IPS DF 6.9 (cell line): ENCODE measurements around the gene AGBL1.

ENCODE experiments used
- DNase-seq: peaks from one replicate; pipeline ENCODE4 v3.0.0-alpha.2; 2013; ENCODE audit warnings: low read depth, low spot score
- H3K27ac ChIP-seq: one replicate; pipeline ENCODE4 v1.5.1; 2013; ENCODE audit warnings: low read length, control low read depth
- H3K27me3 ChIP-seq: 2 replicates; pipeline ENCODE4 v1.6.1; 2013; ENCODE audit warnings: mild to moderate bottlenecking, low read length; ENCODE audit not compliant: control insufficient read depth, insufficient read depth
- H3K36me3 ChIP-seq: 2 replicates; pipeline ENCODE4 v1.6.1; 2013; ENCODE audit warnings: low read length; ENCODE audit not compliant: control insufficient read depth, insufficient read depth
- H3K4me1 ChIP-seq: 2 replicates; pipeline ENCODE4 v1.6.1; 2013; ENCODE audit warnings: low read length; ENCODE audit not compliant: control insufficient read depth, insufficient read depth
- H3K4me3 ChIP-seq: 2 replicates; pipeline ENCODE4 v1.5.1; 2013; ENCODE audit warnings: mild to moderate bottlenecking, low read length
- H3K9me3 ChIP-seq: 2 replicates; pipeline ENCODE4 v1.6.1; 2013; ENCODE audit warnings: low read length, inconsistent platforms; ENCODE audit not compliant: control insufficient read depth, insufficient read depth
- WGBS: extraction: QIAGEN DNeasy Blood & Tissue Kit; methylation state at CpG from one replicate; pipeline ENCODE4 v1.1.7; 2013; ENCODE audit warnings: mixed read lengths, missing lambda C conversion rate; ENCODE audit not compliant: insufficient read length, insufficient coverage; 5-methylcytosine and 5-hydroxymethylcytosine counted together

AGBL1 gene

GRCh38 chr15:86942285-86942684, 862.6 kb downstream of the AGBL1 start:
- WGBS, result 100% methylated on average over 1 of the region's 3 CpGs
- Histone ChIP-seq H3K4me1 (no peaks in the 10 kb centered on the region), H3K4me3 (no peak overlapping the region), H3K9me3 (no peaks in the 10 kb centered on the region), H3K36me3 (no peaks in the 10 kb centered on the region), H3K27me3 (no peaks in the 10 kb centered on the region), H3K27ac (no peak overlapping the region)
- DNase-seq, result no peak

- Histone ChIP-seq H3K27ac (no peak overlapping the region), H3K27me3 (no peaks in the 10 kb centered on the region), H3K9me3 (no peaks in the 10 kb centered on the region), H3K36me3 (no peaks in the 10 kb centered on the region), H3K4me1 (no peaks in the 10 kb centered on the region), H3K4me3 (no peak overlapping the region)
- WGBS, result no CpG with 5 or more reads among the region's 4 CpGs
- no peak for DNase-seq
Measured at GRCh38 chr15:86948719-86949118, 869.0 kb downstream of the AGBL1 start.

DNA sequence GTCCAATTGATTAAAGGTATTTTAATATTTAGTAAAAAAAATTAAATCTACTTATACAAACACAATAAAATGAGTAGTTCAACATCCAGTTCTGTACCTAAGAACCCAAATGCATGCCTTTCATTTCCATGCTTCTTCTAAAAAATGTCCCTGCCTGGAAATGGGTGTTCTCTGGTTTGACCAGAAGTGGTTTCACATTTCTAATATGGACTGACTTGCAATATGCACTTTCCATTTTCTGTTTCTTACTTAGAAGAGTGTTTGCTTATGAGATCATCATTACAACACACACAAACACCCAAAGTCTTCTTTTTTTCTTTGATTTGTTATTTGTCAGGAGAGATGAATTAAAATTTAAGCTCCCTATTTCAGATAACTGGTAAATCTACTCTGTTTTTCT, 879.6 kb downstream of the AGBL1 start:
- H3K36me3 ChIP-seq, result no peaks in the 10 kb centered on the region
- H3K4me1 ChIP-seq, result no peaks in the 10 kb centered on the region
- DNase-seq, result no peak
- no peak overlapping the region for H3K27ac ChIP-seq
- no peak overlapping the region for H3K4me3 ChIP-seq
- no peaks in the 10 kb centered on the region for H3K27me3 ChIP-seq
- H3K9me3 ChIP-seq, result no peaks in the 10 kb centered on the region

DNA sequence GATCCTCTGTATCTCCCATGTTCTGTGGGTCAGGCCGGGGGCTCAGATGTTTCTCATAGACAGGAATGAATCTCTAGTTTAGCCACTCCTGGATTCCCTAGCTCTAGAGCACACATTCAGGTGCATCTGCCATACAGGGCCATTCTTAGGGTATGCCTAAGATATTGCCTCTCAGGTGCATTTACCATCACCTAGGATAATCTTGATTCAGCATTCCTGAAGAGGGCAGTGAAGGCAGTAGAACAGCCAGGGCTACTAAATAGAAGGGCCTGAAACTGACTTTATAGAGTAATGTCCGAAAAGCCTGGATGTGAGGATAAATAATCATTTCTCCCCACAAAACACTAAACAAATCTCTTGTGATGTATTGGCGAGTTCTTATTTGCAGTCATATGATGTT, 882.0 kb downstream of the AGBL1 start:
- no peaks in the 10 kb centered on the region for H3K4me1 ChIP-seq
- WGBS, result no CpG with 5 or more reads among the region's 3 CpGs
- H3K4me3 ChIP-seq, result no peak overlapping the region
- H3K27me3 ChIP-seq, result no peaks in the 10 kb centered on the region
- no peak overlapping the region for H3K27ac ChIP-seq
- H3K9me3 ChIP-seq, result no peaks in the 10 kb centered on the region
- DNase-seq, result no peak
- H3K36me3 ChIP-seq, result no peaks in the 10 kb centered on the region

DNA sequence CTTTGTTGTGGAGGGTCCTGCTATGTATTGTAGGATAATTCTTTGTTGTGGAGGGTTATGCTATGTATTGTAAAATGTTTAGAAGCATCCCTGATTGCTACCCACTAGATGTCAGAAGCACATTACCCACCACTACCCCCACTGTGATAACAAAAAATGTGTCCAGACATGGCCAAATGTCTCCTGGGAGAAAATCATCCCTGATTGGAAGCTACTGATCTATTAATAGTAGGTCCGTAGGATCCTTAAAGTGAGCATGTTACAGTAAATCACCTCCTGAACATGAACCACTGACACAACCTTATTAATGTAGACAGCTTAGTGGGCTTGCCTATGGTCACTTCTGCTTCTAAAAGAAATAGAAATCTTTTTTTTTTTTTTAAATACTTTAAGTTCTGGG, 884.6 kb downstream of the AGBL1 start:
- Histone ChIP-seq H3K4me1 (no peaks in the 10 kb centered on the region), H3K9me3 (no peaks in the 10 kb centered on the region)
- WGBS, result no CpG with 5 or more reads among the region's 1 CpG

DNA sequence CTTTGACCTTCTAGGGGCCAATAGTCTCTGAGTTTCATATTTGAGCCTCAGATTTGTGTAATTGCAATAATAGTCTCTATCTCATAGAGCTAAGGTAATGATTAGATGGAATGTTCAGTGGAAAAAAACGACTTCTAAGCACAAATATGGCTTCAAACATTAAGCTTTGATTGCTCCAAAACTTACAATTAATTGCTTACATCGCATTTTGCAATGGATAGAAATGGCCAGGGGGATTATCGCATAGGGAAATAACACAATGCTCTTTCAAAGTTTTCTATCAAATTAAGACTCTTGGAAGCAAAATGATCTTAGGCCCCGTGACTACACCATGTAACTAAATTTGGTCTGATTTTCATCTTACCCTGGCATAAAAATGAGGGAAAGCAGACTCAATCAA, 888.6 kb downstream of the AGBL1 start:
- no peak for DNase-seq
- Histone ChIP-seq H3K27ac (no peak overlapping the region), H3K4me3 (no peak overlapping the region), H3K4me1 (no peaks in the 10 kb centered on the region), H3K36me3 (no peaks in the 10 kb centered on the region), H3K27me3 (no peaks in the 10 kb centered on the region), H3K9me3 (no peaks in the 10 kb centered on the region)
- WGBS, result no CpG with 5 or more reads among the region's 4 CpGs

More for the DNA sequence above, 884.6 kb downstream of the AGBL1 start:
- DNase-seq, result no peak
- Histone ChIP-seq H3K36me3 (no peaks in the 10 kb centered on the region), H3K27ac (no peak overlapping the region), H3K27me3 (no peaks in the 10 kb centered on the region), H3K4me3 (no peak overlapping the region)

DNA sequence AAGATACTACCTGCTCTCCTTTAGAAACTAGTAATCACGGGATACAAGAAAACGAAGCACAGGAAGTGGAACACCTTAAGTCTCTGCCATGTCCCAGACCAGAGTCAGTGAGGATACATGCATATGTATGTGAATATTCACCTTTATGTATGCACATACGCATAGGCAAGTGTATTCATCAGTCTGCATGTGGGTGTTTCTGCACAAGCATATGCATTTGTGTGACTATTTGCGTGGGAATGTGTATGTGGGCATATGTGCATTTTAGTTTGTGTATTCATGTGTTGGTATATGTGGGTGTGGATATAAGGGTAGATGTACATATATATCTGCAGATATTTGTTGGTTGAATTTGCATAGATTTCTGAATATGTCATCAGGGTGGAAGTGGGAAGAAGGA, 889.7 kb downstream of the AGBL1 start:
- Histone ChIP-seq H3K4me1 (no peaks in the 10 kb centered on the region), H3K4me3 (no peak overlapping the region), H3K9me3 (no peaks in the 10 kb centered on the region), H3K27me3 (no peaks in the 10 kb centered on the region), H3K36me3 (no peaks in the 10 kb centered on the region), H3K27ac (no peak overlapping the region)
- no peak for DNase-seq
- WGBS, result no CpG with 5 or more reads among the region's 4 CpGs

DNA sequence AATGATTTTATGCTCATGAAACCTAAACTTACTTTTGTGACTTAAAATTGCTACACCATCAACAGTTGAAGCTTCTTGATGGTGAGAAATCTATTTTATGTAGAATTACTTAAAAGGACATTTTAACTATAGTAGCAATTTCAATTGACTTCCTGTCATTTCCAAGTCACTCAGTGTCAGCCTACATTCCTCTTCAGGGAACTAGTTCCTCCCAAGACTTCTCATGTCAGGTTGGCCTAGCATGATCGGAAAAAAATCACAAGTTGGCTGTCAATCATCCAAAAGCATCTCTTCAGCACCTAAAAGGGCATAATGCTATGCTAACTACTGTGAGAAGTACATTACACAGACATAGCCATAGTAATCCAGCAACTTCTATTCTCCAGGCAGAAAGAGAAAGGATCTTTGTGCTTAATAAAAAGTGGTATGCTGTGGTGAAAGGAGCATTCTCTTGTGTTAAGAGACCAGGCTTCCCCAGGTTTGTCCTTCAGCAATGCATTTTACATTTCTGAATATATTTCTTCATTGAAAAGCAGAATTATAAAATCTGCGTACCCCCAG, 893.7 kb downstream of the AGBL1 start:
- Histone ChIP-seq H3K4me3 (no peak overlapping the region), H3K9me3 (no peaks in the 10 kb centered on the region), H3K4me1 (no peaks in the 10 kb centered on the region), H3K36me3 (no peaks in the 10 kb centered on the region), H3K27ac (no peak overlapping the region), H3K27me3 (no peaks in the 10 kb centered on the region)
- no CpG with 5 or more reads among the region's 2 CpGs for WGBS
- DNase-seq, result no peak

DNA sequence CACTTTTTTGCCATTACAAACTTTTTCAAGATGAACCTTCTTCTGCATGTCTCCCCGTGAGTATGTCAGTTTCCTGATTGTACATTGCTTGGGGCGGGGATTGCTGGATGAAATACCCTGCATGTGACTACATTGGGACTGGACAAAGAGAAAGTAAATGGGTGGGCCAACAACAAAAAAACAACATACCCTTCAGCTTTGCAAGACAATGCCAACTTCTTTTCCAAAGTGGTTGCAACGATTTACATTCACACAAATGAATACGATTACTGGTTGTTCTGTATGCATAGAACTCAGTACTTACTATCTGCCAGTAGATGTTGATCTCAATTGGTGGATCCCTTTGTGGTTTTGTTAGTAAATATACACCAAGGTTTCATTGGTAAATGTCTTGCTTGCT, 908.4 kb downstream of the AGBL1 start:
- Histone ChIP-seq H3K27ac (no peak overlapping the region), H3K4me3 (no peak overlapping the region), H3K36me3 (no peaks in the 10 kb centered on the region), H3K4me1 (peaks cover 2% of the 10 kb centered on the region; the same call in 1 of the 2 replicates), H3K9me3 (no peaks in the 10 kb centered on the region), H3K27me3 (no peaks in the 10 kb centered on the region)
- DNase-seq, result no peak
- WGBS, result no CpG with 5 or more reads among the region's 4 CpGs

GRCh38 chr15:87021751-87022150, 942.1 kb downstream of the AGBL1 start:
- no CpG with 5 or more reads among the region's 2 CpGs for WGBS
- H3K4me3 ChIP-seq, result no peak overlapping the region
- no peaks in the 10 kb centered on the region for H3K9me3 ChIP-seq
- H3K27ac ChIP-seq, result no peak overlapping the region
- no peak for DNase-seq
- no peaks in the 10 kb centered on the region for H3K27me3 ChIP-seq
- no peaks in the 10 kb centered on the region for H3K36me3 ChIP-seq
- H3K4me1 ChIP-seq, result no peaks in the 10 kb centered on the region

GRCh38 chr15:87031540-87032230, 952.0 kb downstream of the AGBL1 start:
- no peak for DNase-seq
- no peaks in the 10 kb centered on the region for H3K36me3 ChIP-seq
- H3K27ac ChIP-seq, result no peak overlapping the region
- no peaks in the 10 kb centered on the region for H3K27me3 ChIP-seq
- no CpG with 5 or more reads among the region's 6 CpGs for WGBS
- no peaks in the 10 kb centered on the region for H3K4me1 ChIP-seq
- no peak overlapping the region for H3K4me3 ChIP-seq
- H3K9me3 ChIP-seq, result no peaks in the 10 kb centered on the region
